Measurements from ENCODE around the gene SKA3.
"Not testable (repeated sequence)": the region's sequence is repeated elsewhere in the genome, so short reads cannot be mapped to it uniquely, and the experiment has no call there.

Gene SKA3

DNA sequence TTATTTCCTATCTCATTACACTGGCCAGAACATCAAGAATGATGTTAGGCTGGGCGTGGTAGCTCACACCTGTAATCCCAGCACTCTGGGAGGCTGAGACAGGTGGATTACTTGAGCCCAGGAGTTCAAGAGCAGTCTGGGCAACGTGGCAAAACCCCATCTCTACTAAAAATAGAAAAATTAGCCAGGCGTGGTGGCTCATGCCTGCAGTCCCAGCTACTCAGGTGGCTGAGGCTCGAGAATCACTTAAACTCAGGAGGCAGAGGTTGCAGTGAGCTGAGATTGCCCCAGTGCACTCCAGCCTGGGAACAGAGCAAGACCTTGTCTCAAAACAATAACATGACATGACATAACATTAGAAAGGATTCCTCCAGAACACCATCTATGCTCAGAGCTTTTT is 10.7 kb downstream of the SKA3 start:
- DNase-seq, result not testable (repeated sequence)

DNA sequence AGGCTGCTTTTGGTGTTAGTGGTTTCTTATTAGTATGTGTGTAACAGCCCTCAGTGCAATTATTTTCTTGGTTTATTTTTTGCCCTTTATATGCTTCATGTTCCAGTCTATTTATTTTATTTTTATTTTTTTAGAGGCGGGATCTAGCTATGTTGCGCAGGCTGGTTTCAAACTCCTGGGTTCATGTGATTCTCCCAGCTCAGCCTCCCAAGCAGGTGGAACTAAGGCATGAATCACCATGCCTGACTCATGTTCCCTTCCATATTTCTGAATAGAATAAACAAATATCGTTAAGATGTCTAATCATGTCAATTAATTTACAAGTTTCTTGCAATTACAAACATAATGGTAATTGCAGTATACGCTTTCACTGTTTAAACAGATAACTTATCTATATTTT is 11.7 kb downstream of the SKA3 start:
- DNase-seq, result no peak

DNA sequence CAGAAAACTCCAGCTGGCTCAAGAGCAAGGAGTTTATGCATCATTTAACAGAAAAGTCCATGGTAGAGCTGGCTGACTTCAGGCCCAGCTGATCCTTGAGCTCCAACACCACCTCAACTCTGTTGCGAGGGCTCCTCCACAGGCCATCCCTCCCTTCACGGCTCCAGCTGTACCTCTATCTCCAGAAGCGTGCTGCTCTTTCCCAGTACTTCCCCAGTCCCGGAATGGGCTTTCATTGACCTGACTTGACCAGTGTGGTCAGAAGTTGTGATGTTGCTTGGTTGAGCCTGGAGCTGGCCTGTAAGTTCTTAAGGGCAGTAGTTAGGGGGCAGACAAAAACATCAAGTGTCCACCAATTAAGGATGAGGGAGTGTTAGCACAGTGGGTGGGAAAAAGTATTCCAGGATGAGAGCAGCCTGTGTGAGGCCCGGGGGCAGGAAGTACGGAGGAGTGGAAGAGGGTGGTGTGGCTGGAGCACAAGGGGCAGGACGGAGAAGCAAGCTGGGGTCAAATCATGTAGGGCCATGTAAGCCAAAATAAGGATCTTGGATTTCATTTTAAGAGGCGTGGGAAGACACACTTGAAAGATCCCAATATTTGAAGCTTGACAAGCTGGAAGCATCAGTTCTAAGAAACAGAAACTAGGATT is 24.0 kb downstream of the SKA3 start:
- DNase-seq, result no peak

DNA sequence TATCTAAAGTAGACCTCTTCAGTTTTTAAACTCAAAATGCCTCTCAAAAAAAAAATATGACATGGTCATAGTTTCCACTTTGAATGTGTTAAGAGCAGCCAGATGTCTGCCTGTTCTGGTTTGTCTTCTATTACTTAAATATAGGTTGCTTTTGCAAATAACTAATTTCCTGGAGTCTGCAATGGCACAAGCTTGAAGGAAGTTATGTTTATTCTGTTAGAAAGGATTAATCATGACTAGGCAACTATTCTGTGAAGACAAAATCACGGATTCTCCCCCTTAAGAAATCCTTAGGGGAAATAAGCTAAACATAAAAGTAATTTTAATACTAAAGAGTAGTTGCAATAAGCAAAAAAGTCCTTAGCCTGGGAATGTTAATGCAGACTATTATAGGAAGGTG is 26.3 kb downstream of the SKA3 start:
- DNase-seq, result no peak

DNA sequence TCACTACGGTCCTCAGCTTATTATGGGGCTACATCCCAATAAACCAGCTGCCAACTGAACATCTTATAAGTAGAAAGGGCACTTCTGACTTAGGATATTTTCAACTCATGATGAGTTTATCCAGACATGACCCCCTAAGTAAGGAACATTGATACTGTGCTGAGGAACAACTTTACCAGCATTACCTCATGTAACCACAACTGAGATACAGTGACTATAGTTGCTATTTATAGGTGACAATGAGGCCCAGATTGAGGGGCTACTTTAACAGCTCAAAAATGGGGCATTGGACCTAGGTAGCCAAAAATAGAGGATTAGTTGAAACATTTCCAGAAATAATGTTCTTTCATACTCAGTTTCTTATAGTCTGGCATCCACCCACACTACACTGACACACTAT is 26.8 kb downstream of the SKA3 start:
- no peak for DNase-seq

DNA sequence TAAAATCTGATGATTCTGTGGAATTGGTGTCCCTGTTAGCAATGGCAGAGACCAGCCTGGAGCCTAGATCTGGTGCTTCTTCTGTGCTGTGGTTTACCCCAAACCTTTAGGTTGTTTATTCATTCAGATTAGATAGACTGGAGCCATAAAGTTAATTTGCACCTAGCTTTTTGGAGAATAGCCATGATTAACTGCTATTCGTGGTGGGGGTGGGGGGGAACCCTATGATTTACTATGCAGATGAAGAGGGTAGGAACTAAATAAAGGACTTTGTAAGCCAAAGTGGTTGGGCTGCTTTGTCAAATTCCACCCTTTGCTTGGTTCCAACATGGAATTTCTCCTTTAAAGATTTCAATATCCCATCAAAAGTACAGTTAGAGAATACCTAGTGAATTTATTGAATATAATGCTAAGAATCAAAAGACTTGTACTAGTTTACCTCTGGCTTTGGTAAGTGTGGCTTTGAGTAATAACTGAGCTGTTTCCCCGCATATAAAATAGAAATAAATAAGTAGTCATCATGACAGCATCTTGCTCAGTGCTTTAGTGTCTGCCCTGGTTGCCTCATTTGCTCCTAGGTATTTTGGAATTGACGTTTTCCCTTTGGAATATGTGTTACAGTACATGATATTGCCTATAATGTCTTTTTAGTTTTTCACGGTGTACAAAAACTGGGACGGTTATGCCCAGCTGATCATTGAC is 27.6 kb downstream of the SKA3 start:
- DNase-seq, result no peak

DNA sequence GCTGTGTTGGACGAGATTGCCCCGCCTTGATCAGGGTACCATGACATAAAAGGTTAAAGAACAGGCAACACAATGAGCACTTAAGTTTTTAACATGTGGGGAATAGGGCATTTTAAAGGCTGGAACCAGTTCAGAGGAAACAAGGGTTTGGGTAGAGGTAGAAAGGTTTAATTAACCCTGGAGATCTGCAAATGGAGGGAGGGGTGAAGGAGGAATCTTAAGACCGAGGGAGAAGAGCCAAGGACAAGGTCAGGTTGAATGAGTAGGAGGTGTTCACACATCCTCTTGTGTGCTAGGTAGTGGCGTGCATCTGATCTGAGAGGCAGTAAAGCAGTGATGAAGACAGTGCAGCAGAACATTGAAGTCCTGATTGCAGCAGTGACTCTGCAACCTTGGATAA is 28.5 kb downstream of the SKA3 start:
- no peak for DNase-seq

DNA sequence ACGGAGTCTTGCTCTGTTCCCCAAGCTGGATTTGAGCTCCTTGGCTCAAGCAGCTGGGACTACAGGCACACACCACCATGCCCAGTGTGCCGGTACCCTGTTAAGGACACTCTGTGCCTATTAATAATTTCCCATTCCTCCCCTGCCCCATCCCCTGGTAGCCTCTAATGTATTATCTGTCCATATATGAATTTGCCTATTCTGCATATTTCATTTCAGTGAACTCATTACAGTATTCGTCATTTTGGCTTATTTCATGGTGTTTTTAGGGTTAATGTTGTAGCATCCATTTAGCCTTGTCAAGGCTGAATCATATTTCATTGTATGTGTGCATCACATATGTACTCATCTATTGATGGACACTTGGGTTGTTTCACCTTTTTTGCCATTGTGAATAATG is 33.6 kb downstream of the SKA3 start:
- no peak for DNase-seq

DNA sequence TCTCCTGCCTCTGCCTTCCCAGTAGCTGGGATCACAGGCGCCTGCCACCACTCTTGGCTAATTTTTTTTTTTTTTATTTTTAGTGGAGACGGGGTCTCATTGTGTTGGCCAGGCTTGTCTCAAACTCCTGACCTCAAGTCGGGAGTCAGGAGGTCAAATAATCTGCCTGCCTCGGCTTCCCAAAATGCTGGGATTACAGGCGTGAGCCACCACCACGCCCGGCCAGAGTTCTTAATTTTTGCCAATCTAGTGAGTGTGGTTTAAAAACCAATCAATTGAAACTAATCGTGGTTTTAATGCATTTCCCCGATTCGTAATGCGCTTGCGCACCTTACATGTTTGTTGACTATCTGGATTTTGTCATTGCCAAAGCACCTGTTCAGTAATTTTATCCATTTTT is 37.0 kb downstream of the SKA3 start:
- no peak for DNase-seq

DNA sequence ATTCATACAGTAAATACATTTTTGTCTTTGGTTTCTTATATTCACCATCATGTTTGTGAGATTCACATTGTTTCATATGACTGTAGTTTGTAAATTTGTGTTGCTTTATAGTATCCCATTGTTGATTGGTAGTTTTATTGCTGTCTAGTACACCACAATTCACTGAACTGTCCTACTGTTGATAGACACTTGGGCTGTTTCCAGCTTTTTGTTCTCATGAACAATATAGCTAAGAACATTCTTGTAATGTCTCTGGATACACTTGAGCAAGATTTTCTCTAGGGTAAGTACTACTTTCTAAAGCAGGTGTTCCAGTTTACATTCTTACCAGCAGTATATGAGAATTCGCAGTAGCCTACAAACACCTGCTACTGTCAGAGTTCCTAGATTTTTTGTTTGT is 37.8 kb downstream of the SKA3 start:
- no peak for DNase-seq

DNA sequence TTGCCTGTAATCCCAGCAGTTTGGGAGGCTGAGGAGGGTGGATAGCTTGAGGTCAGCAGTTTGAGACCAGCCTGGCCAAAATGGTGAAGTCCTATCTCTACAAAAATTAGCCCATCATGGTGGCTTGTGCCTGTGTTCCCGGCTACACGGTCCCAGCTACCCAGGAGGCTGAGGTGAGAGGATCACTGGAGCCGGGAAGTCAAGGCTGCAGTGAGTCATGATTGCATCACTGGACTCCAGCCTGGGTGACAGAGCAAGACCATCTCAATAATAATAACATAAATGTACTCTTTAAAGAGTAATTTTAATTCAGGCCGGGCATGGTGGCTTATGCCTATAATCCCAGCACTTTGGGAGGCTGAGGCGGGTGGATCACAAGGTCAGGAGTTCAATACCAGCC is 38.7 kb downstream of the SKA3 start:
- no peak for DNase-seq

DNA sequence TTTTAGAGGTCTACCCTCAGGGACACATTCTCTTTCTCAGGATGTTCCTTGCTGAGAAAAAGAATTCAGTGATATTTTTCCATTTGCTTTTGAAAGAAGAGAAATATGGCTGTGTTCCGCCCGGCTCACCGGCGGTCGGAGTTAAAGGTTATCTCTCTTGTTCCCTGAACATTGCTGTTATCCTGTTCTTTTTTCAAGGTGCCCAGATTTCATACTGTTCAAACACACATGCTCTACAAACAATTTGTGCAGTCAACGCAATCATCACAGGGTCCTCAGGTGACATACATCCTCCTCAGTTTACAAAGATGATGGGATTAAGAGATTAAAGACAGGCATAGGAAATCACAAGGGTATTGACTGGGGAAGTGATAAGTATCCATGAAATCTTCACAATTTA is 40.5 kb downstream of the SKA3 start:
- DNase-seq, result not testable (repeated sequence)

DNA sequence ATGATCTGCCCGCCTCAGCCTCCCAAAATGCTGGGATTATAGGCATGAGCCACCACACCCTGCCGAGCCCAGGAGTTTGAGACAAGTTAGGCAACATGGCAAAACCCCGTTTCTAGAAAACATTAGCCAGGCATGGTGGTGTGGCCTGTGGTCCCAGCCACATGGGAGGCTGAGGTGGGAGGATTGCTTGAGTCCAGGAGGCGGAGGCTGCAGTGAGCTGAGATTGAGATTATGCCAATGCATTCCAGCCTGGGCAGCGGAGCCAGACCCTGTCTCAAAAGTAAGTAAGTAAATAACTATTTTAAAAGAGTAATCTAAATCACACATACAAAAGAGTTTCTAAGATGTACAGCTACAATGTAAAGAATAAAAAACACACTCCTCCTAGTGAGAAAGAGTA is 41.9 kb downstream of the SKA3 start:
- no peak for DNase-seq

DNA sequence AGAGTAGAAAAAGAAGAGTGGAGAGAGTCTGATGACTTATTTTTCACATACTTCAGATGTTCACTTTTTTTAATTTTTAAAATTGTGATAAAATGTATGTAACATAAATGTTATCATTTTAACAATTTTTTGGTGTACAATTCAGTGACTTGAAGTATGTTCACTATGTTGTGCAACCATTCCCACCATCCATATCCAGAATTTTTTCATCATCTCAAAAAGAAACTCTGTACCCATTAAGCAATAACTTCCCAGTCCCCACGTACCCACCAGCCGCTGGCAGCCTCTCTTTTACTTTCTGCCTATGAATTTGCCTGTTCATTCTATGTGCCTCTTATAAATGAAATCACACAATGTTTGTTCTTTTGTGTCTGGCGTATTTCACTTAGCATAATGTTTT is 43.3 kb downstream of the SKA3 start:
- DNase-seq, result no peak

DNA sequence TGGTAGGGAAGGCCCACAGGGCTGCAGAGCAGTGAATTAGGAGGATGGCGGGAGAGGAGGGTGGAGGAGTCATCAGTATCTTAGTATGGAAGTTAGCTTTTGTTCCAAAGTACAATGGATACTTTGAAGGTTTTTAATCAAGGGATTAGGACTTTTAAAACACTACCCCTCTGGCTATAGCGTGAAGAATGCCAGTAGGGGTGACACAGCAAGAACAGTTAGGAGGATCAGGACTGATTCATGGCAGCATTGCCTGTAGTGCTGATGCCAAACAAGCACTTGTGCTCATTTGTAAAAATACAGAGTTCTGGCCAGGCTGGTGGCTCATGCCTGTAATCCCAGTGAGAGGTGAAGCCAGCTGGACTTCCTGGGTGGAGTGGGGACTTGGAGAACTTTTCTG is 46.2 kb downstream of the SKA3 start:
- DNase-seq, result no peak

DNA sequence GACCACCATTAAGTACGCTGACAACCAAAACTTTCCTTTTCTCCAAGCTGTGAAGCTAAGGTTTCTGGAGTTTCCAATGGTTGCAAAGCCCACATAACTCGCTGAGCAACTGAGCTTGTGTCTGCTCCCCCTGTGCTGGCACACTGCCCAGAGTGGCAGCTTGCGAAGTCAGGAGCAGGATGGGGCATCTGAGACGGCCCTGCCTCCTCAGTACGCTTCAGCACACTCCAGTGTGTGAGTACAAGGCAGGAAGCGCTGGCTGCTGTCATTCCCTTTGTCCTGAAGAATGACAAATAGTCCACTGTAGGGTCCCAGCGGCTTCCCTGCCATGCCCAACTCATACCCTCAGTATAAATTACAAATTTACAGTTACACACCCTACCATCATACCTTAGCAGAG is 51.5 kb downstream of the SKA3 start:
- DNase-seq, result no peak

DNA sequence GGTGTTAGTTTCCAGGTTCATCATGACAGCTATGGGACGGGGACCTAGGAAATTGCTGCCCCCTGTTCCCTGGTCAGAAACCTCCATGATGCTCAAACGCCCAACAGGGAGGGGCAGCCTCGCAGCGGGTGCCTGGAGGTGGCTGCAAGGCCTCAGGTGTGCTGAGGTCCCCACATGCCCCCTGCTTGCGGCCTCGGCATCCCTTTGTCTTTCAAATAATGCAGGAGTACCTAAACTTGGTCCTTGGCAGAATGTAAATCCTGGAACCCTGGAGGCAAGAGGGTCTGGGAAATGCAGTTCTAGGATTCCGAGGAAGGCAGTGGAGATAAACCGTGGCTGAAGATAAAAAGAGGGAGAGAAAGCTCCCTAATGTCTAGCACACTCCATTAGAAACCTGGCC is 52.4 kb downstream of the SKA3 start:
- DNase-seq, result no peak

DNA sequence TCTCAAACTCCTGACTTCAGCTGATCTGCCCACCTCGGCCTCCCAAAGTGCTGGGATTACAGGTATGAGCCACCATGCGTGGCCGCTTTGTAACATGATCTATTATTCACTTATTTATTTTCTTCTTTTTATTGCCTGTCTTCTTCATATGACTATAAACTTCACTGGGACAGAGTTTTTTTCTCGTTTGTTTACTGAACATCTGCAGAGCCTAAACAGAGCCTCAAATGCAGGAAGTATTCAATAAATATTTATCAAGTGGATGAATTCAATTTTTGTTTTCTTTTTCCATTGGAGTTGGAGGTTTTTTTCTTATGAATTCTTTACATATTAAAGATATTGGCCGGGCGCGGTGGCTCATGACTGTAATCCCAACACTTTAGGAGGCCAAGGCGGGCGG is 54.7 kb downstream of the SKA3 start:
- no peak for DNase-seq

DNA sequence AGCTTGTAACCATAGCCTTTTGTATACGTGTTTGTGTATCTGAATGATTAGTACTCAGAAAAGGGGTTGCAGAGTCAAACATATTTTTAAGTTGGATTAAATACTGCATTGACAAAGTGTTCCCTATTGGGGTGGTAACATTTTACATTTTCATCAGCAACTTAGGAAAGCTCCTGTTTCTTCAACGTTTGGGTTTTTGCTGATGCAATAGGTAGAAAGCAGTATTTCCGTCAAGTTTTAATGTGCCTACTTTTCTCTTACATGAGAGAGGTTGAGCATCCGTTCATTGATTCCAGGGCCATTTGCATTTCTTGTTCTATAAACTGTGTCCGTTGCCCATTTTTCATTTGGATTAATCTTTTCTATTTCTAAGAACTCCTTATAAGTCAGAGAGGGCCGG is 56.2 kb downstream of the SKA3 start:
- DNase-seq, result no peak

DNA sequence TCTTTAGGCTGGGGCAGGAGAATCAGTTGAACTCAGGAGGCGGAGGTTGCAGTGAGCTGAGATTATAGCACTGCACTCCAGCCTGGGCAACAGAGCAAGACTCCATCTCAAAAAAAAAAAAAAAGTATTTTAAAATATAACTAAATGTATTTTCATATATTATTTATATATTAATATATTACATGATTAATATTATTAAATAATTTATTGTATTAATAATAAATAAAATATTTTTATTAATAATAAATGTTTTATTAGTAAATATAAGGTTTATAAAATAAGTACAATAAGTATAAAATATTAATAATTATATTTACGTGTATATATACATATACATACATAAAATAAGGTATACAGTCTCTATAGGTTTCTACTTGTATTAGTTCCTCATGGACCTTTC is 56.8 kb downstream of the SKA3 start:
- DNase-seq, result no peak

DNA sequence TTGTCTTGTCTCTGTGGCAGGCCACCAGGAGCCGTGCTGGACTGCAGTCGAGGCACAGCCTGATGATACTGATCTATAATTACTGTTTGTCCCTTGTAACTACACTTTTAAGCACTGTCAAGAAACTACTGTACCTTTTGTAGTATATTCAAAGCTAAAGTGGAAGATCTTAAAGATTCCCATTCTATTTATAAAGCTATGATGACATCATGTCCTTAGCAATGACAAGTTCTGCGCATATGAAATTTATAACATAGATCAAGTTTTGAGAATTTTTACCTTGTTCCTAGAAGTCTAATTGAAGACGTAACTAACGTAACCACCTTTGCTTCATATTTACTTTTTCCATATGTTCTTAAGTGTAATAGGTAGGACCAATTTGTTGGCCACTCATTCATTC is 58.2 kb downstream of the SKA3 start:
- no peak for DNase-seq

DNA sequence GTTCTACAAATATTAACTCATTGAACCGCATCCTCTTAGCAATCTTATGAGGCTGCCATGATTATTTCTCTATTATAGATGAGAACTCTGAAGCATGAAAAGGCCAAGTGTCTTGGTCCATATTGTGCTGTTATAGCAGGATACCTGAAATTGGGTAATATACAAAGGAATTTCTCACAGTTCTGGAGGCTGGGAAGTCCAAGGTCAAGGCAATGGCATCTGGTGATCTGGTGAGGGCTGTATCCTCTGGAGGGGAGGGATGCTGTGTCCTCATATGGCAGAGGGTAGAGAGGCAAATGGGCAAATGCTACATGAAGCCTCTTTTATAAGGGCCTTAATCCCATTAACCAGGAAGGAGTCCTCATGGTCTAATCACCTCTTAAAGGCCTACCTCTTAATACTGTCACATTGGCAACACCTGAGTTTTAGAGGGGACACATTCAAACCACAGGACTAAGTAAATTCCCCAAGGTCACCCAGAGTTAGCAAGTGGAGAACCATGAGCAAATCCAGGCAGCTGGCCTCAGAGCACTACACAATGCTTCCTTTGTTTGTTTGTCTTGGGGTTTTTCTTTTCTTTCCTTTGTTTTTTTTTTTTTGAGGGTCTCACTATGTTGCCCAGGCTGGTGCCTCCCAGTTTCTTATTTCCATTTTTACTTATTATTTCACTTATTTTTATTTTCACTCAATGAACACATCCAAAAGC is 59.1 kb downstream of the SKA3 start:
- no peak for DNase-seq

DNA sequence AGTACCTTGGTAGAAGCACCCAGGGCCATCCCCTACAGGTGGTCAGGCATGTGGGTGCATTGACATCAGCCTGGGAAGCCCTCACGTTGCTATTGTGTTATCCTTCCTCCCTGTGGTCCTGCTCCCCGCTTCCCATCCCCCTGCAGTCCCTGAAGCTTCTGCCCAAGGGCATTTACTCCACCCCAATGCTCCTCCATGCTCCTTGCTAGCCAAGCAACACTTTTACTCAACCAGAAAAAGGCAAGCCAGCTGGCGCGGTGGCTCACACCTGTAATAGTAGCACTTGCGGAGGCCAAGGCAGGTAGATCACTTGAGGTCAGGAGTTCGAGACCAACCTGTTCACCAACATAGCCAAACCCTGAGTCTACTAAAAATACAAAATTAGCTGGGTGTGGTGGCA is 60.2 kb downstream of the SKA3 start:
- DNase-seq, result no peak

DNA sequence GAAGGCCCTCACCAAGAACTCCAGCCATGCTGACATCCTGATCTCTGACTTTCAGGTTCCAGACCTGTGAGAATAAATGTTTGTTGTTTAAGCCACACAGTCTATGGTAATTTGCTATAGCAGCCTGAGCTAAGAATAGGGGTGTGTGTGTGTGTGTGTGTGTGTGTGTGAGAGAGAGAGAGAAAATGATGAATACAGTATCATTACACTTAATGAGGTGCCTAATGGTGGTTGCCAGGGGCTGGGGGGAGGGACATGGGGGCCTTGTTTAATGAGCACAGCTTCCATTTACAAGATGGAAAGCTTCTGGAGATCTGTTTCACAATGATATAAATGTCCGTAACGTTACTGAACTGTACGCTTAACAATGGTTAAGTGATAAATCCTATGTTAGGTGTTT is 61.1 kb downstream of the SKA3 start:
- no peak for DNase-seq

DNA sequence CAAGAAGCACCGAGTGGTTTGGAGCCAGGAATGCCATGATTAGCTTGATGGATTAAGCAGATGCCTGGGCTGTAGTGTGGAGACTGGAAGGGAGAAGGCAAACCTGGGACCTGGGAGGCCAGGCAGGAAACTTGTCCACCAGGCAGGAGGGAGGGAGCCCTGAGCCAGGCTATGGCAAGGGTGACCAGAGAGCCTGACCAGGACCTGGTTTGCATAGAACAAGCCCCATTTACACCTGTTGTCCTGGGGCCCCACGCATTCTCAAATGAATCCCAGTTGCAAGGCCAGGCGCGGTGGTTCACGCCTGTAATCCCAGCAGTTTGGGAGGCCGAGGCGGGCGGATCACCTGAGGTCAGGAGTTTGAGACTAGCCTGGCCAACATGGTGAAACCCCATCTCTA is 64.8 kb downstream of the SKA3 start:
- DNase-seq, result no peak

Measured in stimulated activated CD4-positive, alpha-beta T cell treated with anti-CD3 and anti-CD28 coated beads, Interleukin-4, amount 100 ng/mL, for 4 hours (primary cell).